Measurements from ENCODE around the gene THBS1.

GRCh38 chr15:39595338-39596221 lies 14.7 kb downstream of the THBS1 start:
- TF ChIP-seq CTCF (IDR thresholded peaks at IDR 0.05), result no peak
- TF ChIP-seq POLR2AphosphoS5 (IDR thresholded peaks at IDR 0.05), result no peak
- no peak for TF ChIP-seq POLR2A (IDR thresholded peaks at IDR 0.05)

Measured in suprapubic skin (tissue), 4 donors.